ENCODE data around the gene C16orf46. TPM values are rescaled to one million over a fixed set of nuclear protein-coding genes. Genes with fewer than 3 reads are reported as not detected.
A peak's percentile ranks its signal among the peaks of the same experiment; 100 is the strongest.

Gene C16orf46
- total RNA-seq, 1 experiment from 2014 or later: 3.8 TPM

DNA sequence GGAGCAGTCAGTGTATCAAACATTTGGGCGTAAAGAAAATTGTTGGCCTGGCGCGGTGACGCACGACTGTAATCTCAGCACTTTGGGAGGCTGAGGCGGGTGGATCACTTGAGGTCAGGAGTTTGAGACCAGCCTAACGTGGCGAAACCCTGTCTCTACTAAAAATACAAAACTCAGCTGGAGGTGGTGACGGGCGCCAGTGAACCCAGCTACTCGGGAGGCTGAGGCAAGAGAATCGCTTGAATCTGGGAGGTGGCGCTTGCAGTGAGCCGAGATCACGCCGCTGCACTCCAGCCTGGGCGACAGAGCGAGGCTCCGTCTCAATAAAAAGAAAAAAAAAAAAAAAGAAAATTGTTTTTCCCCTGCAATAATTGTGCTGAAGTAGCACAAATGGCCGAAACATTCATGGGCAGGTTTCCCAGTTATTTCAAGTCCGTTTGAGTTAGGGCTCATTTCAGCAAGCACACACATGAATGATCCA lies 17.8 kb upstream of the C16orf46 start:
- no peaks in the 10 kb centered on the region for H3K27me3 Mint-ChIP-seq (ENCODE audit: insufficient read depth, unreplicated experiment)
- H3K4me1 Mint-ChIP-seq (ENCODE audit: insufficient read depth, unreplicated experiment): peaks cover 10% of the 10 kb centered on the region
- TF ChIP-seq CTCF (IDR thresholded peaks at IDR 0.05; ENCODE audit: unreplicated experiment): no peak
- DNase-seq (ENCODE audit: unreplicated experiment): peak; percentile 17
- CTCF ChIA-PET: interaction anchor here (0.6 to 1.1 kb wide), 3 partner anchors 13 to 1723 kb away, joined by 3 to 4 read pairs (median 4); no protein-coding TSS in a partner anchor
- H3K36me3 Mint-ChIP-seq (ENCODE audit: insufficient read depth, unreplicated experiment): peaks cover 5% of the 10 kb centered on the region
- H3K9me3 Mint-ChIP-seq (ENCODE audit: unreplicated experiment): no peaks in the 10 kb centered on the region
- H3K4me3 Mint-ChIP-seq (ENCODE audit: unreplicated experiment): peak overlapping the region; percentile 63
- intact Hi-C loops (cut with micrococcal nuclease): no loop called here
- BruUV-seq (replicated peaks): no TSS peak
- POLR2A ChIA-PET: interaction anchor here (0.6 to 1.9 kb wide), 7 partner anchors 8 to 738 kb away, joined by 3 to 23 read pairs (median 4); partner anchors contain the start of genes ATMIN, BCO1 and C16orf46
- no peak overlapping the region for H3K27ac Mint-ChIP-seq (ENCODE audit: low read depth, unreplicated experiment)

DNA sequence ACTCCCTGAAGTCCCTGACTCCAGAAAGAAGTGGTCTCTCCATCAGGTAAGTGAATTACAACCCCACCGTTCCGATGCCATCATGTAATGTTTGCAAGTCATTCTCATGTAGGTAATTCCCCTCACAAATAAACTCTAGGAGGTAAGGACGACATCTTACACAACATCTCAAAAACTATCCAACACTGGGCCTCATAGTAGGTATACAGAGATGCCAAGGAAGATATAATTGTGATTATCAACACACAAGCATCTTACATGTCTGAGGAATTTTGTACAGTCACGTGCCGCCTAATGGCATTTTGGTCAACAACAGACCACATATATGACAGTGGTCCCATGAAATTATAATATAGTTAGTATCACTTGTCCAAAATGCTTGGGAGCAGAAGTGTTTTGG lies 11.8 kb upstream of the C16orf46 start:
- Mint-ChIP-seq H3K27ac (ENCODE audit: low read depth, unreplicated experiment) (no peak overlapping the region), H3K9me3 (ENCODE audit: unreplicated experiment) (no peaks in the 10 kb centered on the region), H3K4me1 (ENCODE audit: insufficient read depth, unreplicated experiment) (peaks cover 10% of the 10 kb centered on the region), H3K4me3 (ENCODE audit: unreplicated experiment) (no peak overlapping the region), H3K36me3 (ENCODE audit: insufficient read depth, unreplicated experiment) (peaks cover 24% of the 10 kb centered on the region), H3K27me3 (ENCODE audit: insufficient read depth, unreplicated experiment) (no peaks in the 10 kb centered on the region)
- TF ChIP-seq CTCF (IDR thresholded peaks at IDR 0.05; ENCODE audit: unreplicated experiment): no peak
- DNase-seq (ENCODE audit: unreplicated experiment): no peak
- intact Hi-C loops (cut with micrococcal nuclease): no loop called here
- CTCF ChIA-PET: interaction anchor here (1.1 kb wide), 1 partner anchor 84 kb away, joined by 3 read pairs; no protein-coding TSS in a partner anchor
- BruUV-seq (replicated peaks): no TSS peak
- POLR2A ChIA-PET: interaction anchor here (0.7 kb wide), 1 partner anchor 95 kb away, joined by 3 read pairs; no protein-coding TSS in a partner anchor

DNA sequence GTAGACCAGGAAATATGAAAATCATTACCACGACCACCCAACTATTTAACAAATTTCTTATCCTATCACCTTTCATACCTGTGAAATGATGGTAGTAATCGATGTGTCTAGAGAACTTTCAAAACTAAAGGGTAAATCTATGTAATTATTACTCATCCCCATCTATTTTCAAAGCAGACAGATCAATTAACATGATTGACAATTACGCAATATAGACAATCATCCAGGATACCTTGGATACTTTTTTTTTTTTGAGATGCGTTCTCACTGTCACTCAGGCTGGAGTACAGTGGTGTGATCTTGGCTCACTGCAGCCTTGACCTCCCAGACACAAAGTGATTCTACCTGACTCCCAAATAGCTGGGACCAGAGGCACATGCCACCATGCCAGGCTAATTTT lies 4.0 kb upstream of the C16orf46 start:
- intact Hi-C loops (cut with micrococcal nuclease): no loop called here

GRCh38 chr16:81080233-81080632 lies 3.2 kb upstream of the C16orf46 start:
- H3K4me3 Mint-ChIP-seq (ENCODE audit: unreplicated experiment): no peak overlapping the region
- H3K4me1 Mint-ChIP-seq (ENCODE audit: insufficient read depth, unreplicated experiment): no peaks in the 10 kb centered on the region
- CTCF ChIA-PET: no interaction called here
- BruUV-seq (replicated peaks): no TSS peak
- H3K27ac Mint-ChIP-seq (ENCODE audit: low read depth, unreplicated experiment): no peak overlapping the region
- intact Hi-C loops (cut with micrococcal nuclease): no loop called here
- no peaks in the 10 kb centered on the region for H3K27me3 Mint-ChIP-seq (ENCODE audit: insufficient read depth, unreplicated experiment)
- H3K36me3 Mint-ChIP-seq (ENCODE audit: insufficient read depth, unreplicated experiment): peaks cover 6% of the 10 kb centered on the region
- TF ChIP-seq CTCF (IDR thresholded peaks at IDR 0.05; ENCODE audit: unreplicated experiment): no peak
- DNase-seq (ENCODE audit: unreplicated experiment): no peak
- POLR2A ChIA-PET: interaction anchor here (0.7 to 1.3 kb wide), 2 partner anchors 13 to 44 kb away, joined by 3 to 5 read pairs; partner anchors contain the start of gene ATMIN
- H3K9me3 Mint-ChIP-seq (ENCODE audit: unreplicated experiment): no peaks in the 10 kb centered on the region

More for the DNA sequence above, 4.0 kb upstream of the C16orf46 start:
- DNase-seq (ENCODE audit: unreplicated experiment): no peak
- no peak overlapping the region for H3K27ac Mint-ChIP-seq (ENCODE audit: low read depth, unreplicated experiment)
- peaks cover 6% of the 10 kb centered on the region for H3K36me3 Mint-ChIP-seq (ENCODE audit: insufficient read depth, unreplicated experiment)
- no peak for TF ChIP-seq CTCF (IDR thresholded peaks at IDR 0.05; ENCODE audit: unreplicated experiment)
- BruUV-seq (replicated peaks): no TSS peak
- ChIA-PET POLR2A (no interaction called here), CTCF (interaction anchor here (0.7 to 0.9 kb wide), 2 partner anchors 14 to 47 kb away, joined by 3 to 6 read pairs; no protein-coding TSS in a partner anchor)
- no peaks in the 10 kb centered on the region for H3K4me1 Mint-ChIP-seq (ENCODE audit: insufficient read depth, unreplicated experiment)
- no peaks in the 10 kb centered on the region for H3K27me3 Mint-ChIP-seq (ENCODE audit: insufficient read depth, unreplicated experiment)
- no peaks in the 10 kb centered on the region for H3K9me3 Mint-ChIP-seq (ENCODE audit: unreplicated experiment)
- no peak overlapping the region for H3K4me3 Mint-ChIP-seq (ENCODE audit: unreplicated experiment)

All from MCF 10A (cell line).